ENCODE measurements around the gene ECHDC3. TPM values are rescaled to one million over a fixed set of nuclear protein-coding genes. Genes with fewer than 3 reads are reported as not detected.
A peak's percentile ranks its signal among the peaks of the same experiment; 100 is the strongest.

ECHDC3 gene
- total RNA-seq, 1 donor from 2014 or later, result 2.1 TPM

GRCh38 chr10:11713963-11714362 lies 28.2 kb upstream of the ECHDC3 start:
- no peak overlapping the region for H3K4me3 Mint-ChIP-seq
- peaks cover 10% of the 10 kb centered on the region for H3K27me3 Mint-ChIP-seq (ENCODE audit: insufficient read depth, low read depth)
- no peaks in the 10 kb centered on the region for H3K4me1 ChIP-seq
- peak overlapping the region; percentile 51 for H3K27ac Mint-ChIP-seq
- no peaks in the 10 kb centered on the region for H4K20me1 ChIP-seq (ENCODE audit: low read depth)
- no peak overlapping the region for H3K4me3 ChIP-seq
- H3K4me2 ChIP-seq, result no peak overlapping the region
- TF ChIP-seq EZH2phosphoT487 (IDR thresholded peaks at IDR 0.05), result no peak
- TF ChIP-seq CTCF (IDR thresholded peaks at IDR 0.05), result no peak
- TF ChIP-seq EZH2 (IDR thresholded peaks at IDR 0.05), result no peak
- no peak overlapping the region for H3K9ac ChIP-seq
- no peaks in the 10 kb centered on the region for H3K9me3 ChIP-seq (ENCODE audit: low read depth)
- no peak overlapping the region for H3K27ac ChIP-seq
- no peaks in the 10 kb centered on the region for H3K36me3 Mint-ChIP-seq
- H3K4me1 Mint-ChIP-seq, result peaks cover 28% of the 10 kb centered on the region
- peaks cover 16% of the 10 kb centered on the region for H3K9me3 Mint-ChIP-seq
- H3K79me2 ChIP-seq (ENCODE audit: low read depth), result no peaks in the 10 kb centered on the region
- H3K27me3 ChIP-seq, result no peaks in the 10 kb centered on the region
- H3K36me3 ChIP-seq, result no peaks in the 10 kb centered on the region
- H2AFZ ChIP-seq (replicated peaks), result peak overlapping the region; percentile 52
- no peak for DNase-seq (ENCODE audit: low spot score)
- H3F3A ChIP-seq (ENCODE audit: low read depth), result no peaks in the 10 kb centered on the region

DNA sequence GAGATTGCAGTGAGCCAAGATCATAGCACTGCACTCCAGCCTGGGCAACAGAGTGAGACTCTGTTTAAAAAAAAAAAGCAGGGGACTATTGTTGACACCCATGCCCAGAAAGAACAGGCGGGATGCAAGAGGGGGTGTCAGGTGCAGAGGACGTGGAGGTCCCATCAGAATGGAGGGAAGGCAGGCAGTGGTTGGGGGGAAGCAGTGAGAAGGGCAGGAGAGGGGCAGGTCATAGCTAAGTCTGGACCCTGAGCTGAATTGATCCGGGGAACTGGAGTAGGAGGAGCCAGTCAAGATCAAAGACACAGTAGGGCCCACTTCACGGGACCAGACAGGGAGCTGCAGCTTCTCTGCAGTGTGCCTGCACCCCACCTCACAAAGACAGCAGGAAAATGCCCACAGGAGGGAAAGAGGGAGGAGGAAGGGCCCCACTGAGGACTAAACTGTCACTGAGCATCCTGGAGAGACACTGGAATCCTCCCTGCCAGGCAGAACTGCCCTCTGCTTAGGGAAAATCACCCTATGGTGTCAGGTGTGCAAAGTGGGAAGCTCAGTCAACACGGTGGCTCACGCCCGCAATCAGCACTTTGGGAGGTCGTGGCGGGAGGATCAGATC lies 27.3 kb upstream of the ECHDC3 start:
- Mint-ChIP-seq H3K9me3 (peaks cover 16% of the 10 kb centered on the region), H3K4me1 (peaks cover 28% of the 10 kb centered on the region), H3K4me3 (no peak overlapping the region), H3K27ac (no peak overlapping the region), H3K36me3 (no peaks in the 10 kb centered on the region), H3K27me3 (ENCODE audit: insufficient read depth, low read depth) (peaks cover 8% of the 10 kb centered on the region)
- no peak overlapping the region for H2AFZ ChIP-seq (replicated peaks)
- no peaks in the 10 kb centered on the region for H3K27me3 ChIP-seq
- no peaks in the 10 kb centered on the region for H3K79me2 ChIP-seq (ENCODE audit: low read depth)
- H3K4me3 ChIP-seq, result no peak overlapping the region
- H3F3A ChIP-seq (ENCODE audit: low read depth), result no peaks in the 10 kb centered on the region
- no peaks in the 10 kb centered on the region for H3K4me1 ChIP-seq
- DNase-seq (ENCODE audit: low spot score), result no peak
- no peak for TF ChIP-seq EZH2 (IDR thresholded peaks at IDR 0.05)
- TF ChIP-seq CTCF (IDR thresholded peaks at IDR 0.05), result no peak
- no peak for TF ChIP-seq EZH2phosphoT487 (IDR thresholded peaks at IDR 0.05)
- no peaks in the 10 kb centered on the region for H4K20me1 ChIP-seq (ENCODE audit: low read depth)
- no peaks in the 10 kb centered on the region for H3K9me3 ChIP-seq (ENCODE audit: low read depth)
- no peak overlapping the region for H3K4me2 ChIP-seq
- no peak overlapping the region for H3K27ac ChIP-seq
- no peak overlapping the region for H3K9ac ChIP-seq
- no peaks in the 10 kb centered on the region for H3K36me3 ChIP-seq

- no peaks in the 10 kb centered on the region for H4K20me1 ChIP-seq (ENCODE audit: low read depth)
- H3K4me3 ChIP-seq, result no peak overlapping the region
- peaks cover 28% of the 10 kb centered on the region for H3K4me1 Mint-ChIP-seq
- no peak overlapping the region for H3K4me3 Mint-ChIP-seq
- DNase-seq (ENCODE audit: low spot score), result no peak
- H3K36me3 Mint-ChIP-seq, result no peaks in the 10 kb centered on the region
- TF ChIP-seq EZH2phosphoT487 (IDR thresholded peaks at IDR 0.05) (no peak), CTCF (IDR thresholded peaks at IDR 0.05) (no peak)
- H3K79me2 ChIP-seq (ENCODE audit: low read depth), result no peaks in the 10 kb centered on the region
- H3K9ac ChIP-seq, result no peak overlapping the region
- no peaks in the 10 kb centered on the region for H3K36me3 ChIP-seq
- no peaks in the 10 kb centered on the region for H3K4me1 ChIP-seq
- no peaks in the 10 kb centered on the region for H3K9me3 ChIP-seq (ENCODE audit: low read depth)
- peaks cover 16% of the 10 kb centered on the region for H3K9me3 Mint-ChIP-seq
- H3K27me3 Mint-ChIP-seq (ENCODE audit: insufficient read depth, low read depth), result peaks cover 8% of the 10 kb centered on the region
- H3F3A ChIP-seq (ENCODE audit: low read depth), result no peaks in the 10 kb centered on the region
- no peaks in the 10 kb centered on the region for H3K27me3 ChIP-seq
- no peak overlapping the region for H3K27ac ChIP-seq
- no peak overlapping the region for H3K4me2 ChIP-seq
- H2AFZ ChIP-seq (replicated peaks), result no peak overlapping the region
- H3K27ac Mint-ChIP-seq, result no peak overlapping the region
Observed at GRCh38 chr10:11715815-11716494, 26.2 kb upstream of the ECHDC3 start.

Measured in neural progenitor cell (in vitro differentiated cells).